GM18951 (cell line): Measurements from ENCODE around the gene GLI3.
"Not testable (repeated sequence)": the region's sequence is repeated elsewhere in the genome, so short reads cannot be mapped to it uniquely, and the experiment has no call there.

Experiments used
- POLR2A ChIP-seq: IDR thresholded peaks from 4 replicates; pipeline ENCODE4 v1.6.1; 2011; ENCODE audit warnings: mild to moderate bottlenecking; ENCODE audit not compliant: insufficient read length, insufficient read depth; ENCODE audit errors: extremely low read depth
- in situ Hi-C: fragments of 300-500 bp; cut with MboI; formaldehyde crosslinking; loops from one replicate; pipeline ENCODE4 v1.12.0; 2022; ENCODE audit warnings: low sequenced_read_pairs, mixed read lengths, inconsistent platforms; ENCODE audit not compliant: unreplicated experiment

Gene GLI3

GRCh38 chr7:42217053-42217452, 20.0 kb downstream of the GLI3 start:
- in situ Hi-C loops: no loop called here
- TF ChIP-seq POLR2A: no peak

- in situ Hi-C loops: no loop called here
- TF ChIP-seq POLR2A: no peak
Observed at GRCh38 chr7:42214060-42214679, 22.8 kb downstream of the GLI3 start.

GRCh38 chr7:42213093-42213492, 23.9 kb downstream of the GLI3 start:
- in situ Hi-C loops: no loop called here

GRCh38 chr7:42212541-42213090, 24.4 kb downstream of the GLI3 start:
- in situ Hi-C loops: no loop called here
- no peak for TF ChIP-seq POLR2A

More at GRCh38 chr7:42213093-42213492, 23.9 kb downstream of the GLI3 start:
- TF ChIP-seq POLR2A: no peak

DNA sequence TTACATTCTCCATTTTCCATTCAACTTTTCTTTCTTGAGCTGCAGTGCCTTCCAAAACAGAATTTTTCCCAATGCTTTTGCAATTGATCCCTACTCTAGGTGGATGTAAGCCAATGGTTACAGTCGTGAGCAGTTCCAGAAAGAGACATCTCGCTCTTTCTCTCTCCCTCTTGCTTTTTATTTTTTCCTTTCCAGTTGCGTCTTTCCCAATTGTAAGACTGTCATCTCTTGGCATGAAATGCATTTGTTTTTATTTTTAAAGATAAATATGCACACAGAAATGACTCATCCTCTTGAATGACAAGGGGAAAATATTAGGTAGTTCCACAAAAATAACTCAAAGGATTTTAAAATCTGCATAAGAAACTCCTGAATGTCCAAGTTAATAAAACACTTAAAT, 25.1 kb downstream of the GLI3 start:
- in situ Hi-C loops: no loop called here
- TF ChIP-seq POLR2A: no peak

- in situ Hi-C loops: no loop called here
- TF ChIP-seq POLR2A: no peak
Observed at GRCh38 chr7:42210779-42211178, 26.2 kb downstream of the GLI3 start.

- in situ Hi-C loops: no loop called here
- no peak for TF ChIP-seq POLR2A
Observed at GRCh38 chr7:42210333-42210732, 26.7 kb downstream of the GLI3 start.

DNA sequence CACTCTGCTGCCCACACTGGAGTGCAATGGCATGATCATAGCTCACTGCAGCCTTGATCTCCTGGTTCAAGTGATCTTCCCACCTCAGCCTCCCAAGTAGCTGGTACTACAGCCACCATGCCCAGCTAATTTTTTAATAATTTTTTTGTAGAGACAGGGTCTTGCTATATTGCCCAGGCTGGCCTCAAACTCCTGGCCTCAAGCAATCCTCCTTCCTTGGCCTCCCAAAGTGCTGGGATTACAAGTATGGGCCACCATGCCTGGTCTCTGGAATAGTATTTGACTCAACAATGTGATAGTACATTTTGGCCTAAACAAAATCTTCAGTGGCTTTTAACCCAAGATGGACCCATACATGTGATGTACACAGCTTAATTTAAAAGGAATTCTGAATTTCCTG, 27.9 kb downstream of the GLI3 start:
- in situ Hi-C loops: not testable (repeated sequence)

GRCh38 chr7:42208572-42208971, 28.4 kb downstream of the GLI3 start:
- in situ Hi-C loops: no loop called here

GRCh38 chr7:42207420-42207819, 29.6 kb downstream of the GLI3 start:
- in situ Hi-C loops: no loop called here
- no peak for TF ChIP-seq POLR2A

More at GRCh38 chr7:42208572-42208971, 28.4 kb downstream of the GLI3 start:
- no peak for TF ChIP-seq POLR2A

GRCh38 chr7:42203336-42203735, 33.7 kb downstream of the GLI3 start:
- in situ Hi-C loops: no loop called here

DNA sequence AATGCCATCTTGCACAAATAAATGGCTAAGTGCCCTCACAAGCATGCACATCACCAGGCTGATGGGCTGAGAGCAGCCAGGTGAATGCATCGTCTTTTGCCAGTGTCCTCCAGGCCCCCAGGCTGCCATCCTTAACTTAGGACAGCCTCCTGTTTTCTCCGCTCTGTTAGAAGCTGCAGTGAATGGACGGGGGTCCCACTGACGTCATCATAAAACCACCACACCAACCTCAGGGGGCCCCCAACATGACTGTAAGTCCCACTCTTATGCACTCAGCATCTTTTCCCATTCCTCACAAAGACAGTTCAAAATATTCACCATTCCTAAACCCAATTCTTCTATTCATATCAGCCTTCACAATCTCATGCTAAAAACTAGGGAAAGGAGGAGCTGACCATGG, 34.4 kb downstream of the GLI3 start:
- in situ Hi-C loops: no loop called here
- no peak for TF ChIP-seq POLR2A

More at GRCh38 chr7:42203336-42203735, 33.7 kb downstream of the GLI3 start:
- TF ChIP-seq POLR2A: no peak

DNA sequence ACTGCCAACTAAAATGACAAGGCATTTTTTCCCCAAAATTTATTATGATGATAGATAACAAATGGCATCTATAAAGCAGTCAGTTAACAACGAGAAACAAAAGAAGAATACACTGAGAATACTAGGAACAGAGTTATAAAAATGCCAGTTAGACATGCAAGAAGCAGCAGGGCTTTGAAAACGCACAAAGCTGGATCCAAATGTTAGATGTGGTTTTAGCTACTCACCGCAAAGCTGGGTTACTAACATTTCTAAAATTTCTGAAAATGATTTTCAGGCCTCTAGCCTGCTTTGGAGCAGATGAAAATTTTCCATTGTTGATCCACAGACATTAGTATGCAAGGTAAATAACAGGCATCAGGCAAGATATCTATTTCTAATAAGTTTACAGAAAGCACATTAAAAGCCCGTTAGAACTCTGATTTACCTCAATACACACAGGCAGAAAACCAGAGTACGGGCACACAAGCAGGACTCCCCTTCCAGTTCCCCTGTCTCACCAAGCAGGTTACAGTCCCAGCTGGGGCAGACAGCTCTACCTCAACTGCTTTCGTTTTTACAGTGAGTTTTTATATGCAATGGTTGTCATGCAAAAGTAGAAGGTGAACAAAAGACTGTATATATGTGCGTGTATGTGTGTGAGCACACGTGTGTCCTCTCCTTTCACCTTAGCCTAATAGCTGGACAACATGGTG, 37.9 kb downstream of the GLI3 start:
- TF ChIP-seq POLR2A: no peak
- in situ Hi-C loops: no loop called here

GRCh38 chr7:42198296-42198695, 38.7 kb downstream of the GLI3 start:
- in situ Hi-C loops: no loop called here

More at GRCh38 chr7:42198296-42198695, 38.7 kb downstream of the GLI3 start:
- no peak for TF ChIP-seq POLR2A
